Suprapubic skin (tissue), 4 donors: ENCODE results near the gene PLAU. TPM values are rescaled to one million over a fixed set of nuclear protein-coding genes. Genes with fewer than 3 reads are reported as not detected.
"Not testable (repeated sequence)": the region's sequence is repeated elsewhere in the genome, so short reads cannot be mapped to it uniquely, and the experiment has no call there.

Experiments
- DNase-seq, 2 donors: peaks; one replicate each; pipeline ENCODE4 v3.0.0-alpha.2; 2019; ENCODE audit warnings: low spot score in 2 of 2
- H3K27ac ChIP-seq: fragments of 200-600 bp; sonication (generic); one replicate; pipeline ENCODE4 v1.5.1; 2019
- H3K27me3 ChIP-seq: fragments of 200-600 bp; sonication (generic); one replicate; pipeline ENCODE4 v1.5.1; 2019
- H3K36me3 ChIP-seq: fragments of 200-600 bp; sonication (generic); one replicate; pipeline ENCODE4 v1.5.1; 2019
- H3K4me1 ChIP-seq: fragments of 200-600 bp; sonication (generic); one replicate; pipeline ENCODE4 v1.5.1; 2019
- H3K4me3 ChIP-seq: fragments of 200-600 bp; sonication (generic); one replicate; pipeline ENCODE4 v1.5.1; 2019; ENCODE audit warnings: mild to moderate bottlenecking
- H3K9me3 ChIP-seq: fragments of 200-600 bp; sonication (generic); one replicate; pipeline ENCODE4 v1.5.1; 2019
- CTCF ChIP-seq, 2 donors: fragments of 200-600 bp in 1 of 2; fragments of 450-650 bp in 1 of 2; sonication (generic) in 1 of 2; IDR thresholded peaks; one replicate each; pipeline ENCODE4 v1.5.1; 2016 to 2019; ENCODE audit warnings: antibody characterized with exemption in 2 of 2, mild to moderate bottlenecking in 1 of 2, moderate library complexity in 1 of 2
- EP300 ChIP-seq: sonication (generic); formaldehyde crosslinking; IDR thresholded peaks from one replicate; pipeline ENCODE4 v1.6.1; 2017; ENCODE audit warnings: antibody characterized with exemption
- POLR2A ChIP-seq, 2 donors: fragments of 450-650 bp; IDR thresholded peaks; one replicate each; pipeline ENCODE4 v1.6.1; 2017; ENCODE audit warnings: antibody characterized with exemption in 2 of 2, mild to moderate bottlenecking in 2 of 2, moderate library complexity in 2 of 2
- POLR2AphosphoS5 ChIP-seq, 3 donors: sonication (generic); formaldehyde crosslinking; IDR thresholded peaks; one replicate each; pipeline ENCODE4 v1.6.1; 2017; ENCODE audit warnings: antibody characterized with exemption in 3 of 3
- WGBS: methylation state at CpG from one replicate; pipeline ENCODE4 v1.1.5; 2018; 5-methylcytosine and 5-hydroxymethylcytosine counted together
- total RNA-seq, 4 donors: library from RNA; depleted of rRNA; stranded (reverse); fragments of >200 nt; gene quantifications; one replicate each; pipeline ENCODE4 v1.1.0, GENCODE V29; 2016

PLAU gene
- total RNA-seq, 4 donors from 2014 or later, result 8.4 to 19.1 (median 10.8) TPM

GRCh38 chr10:73886085-73886529, 24.8 kb upstream of the PLAU start:
- peaks cover 40% of the 10 kb centered on the region for H3K4me1 ChIP-seq
- WGBS, result 6% methylated on average over 5 of the region's 5 CpGs

GRCh38 chr10:73886661-73887293, 24.2 kb upstream of the PLAU start:
- no peak overlapping the region for H3K4me3 ChIP-seq
- no peaks in the 10 kb centered on the region for H3K27me3 ChIP-seq
- no peaks in the 10 kb centered on the region for H3K36me3 ChIP-seq
- H3K27ac ChIP-seq, result peak overlapping the region; percentile 92
- peaks cover 47% of the 10 kb centered on the region for H3K4me1 ChIP-seq
- 9% methylated on average over 4 of the region's 4 CpGs for WGBS
- TF ChIP-seq POLR2AphosphoS5 (IDR thresholded peaks at IDR 0.05) (no peak), CTCF (IDR thresholded peaks at IDR 0.05) (peak in 1 of 2 donors; percentile 2)
- DNase-seq, result no peak
- no peaks in the 10 kb centered on the region for H3K9me3 ChIP-seq

More at GRCh38 chr10:73886085-73886529, 24.8 kb upstream of the PLAU start:
- DNase-seq, result peak in 1 of 2 donors; percentile 81
- Histone ChIP-seq H3K27ac (peak overlapping the region; percentile 92), H3K27me3 (no peaks in the 10 kb centered on the region), H3K9me3 (no peaks in the 10 kb centered on the region), H3K36me3 (no peaks in the 10 kb centered on the region), H3K4me3 (no peak overlapping the region)
- TF ChIP-seq EP300 (no peak), CTCF (IDR thresholded peaks at IDR 0.05) (peak; percentile 76 to 88)

- WGBS, result 12% methylated on average over 12 of the region's 12 CpGs
- TF ChIP-seq EP300, result no peak
- TF ChIP-seq CTCF (IDR thresholded peaks at IDR 0.05), result no peak
- no peak for TF ChIP-seq POLR2A (IDR thresholded peaks at IDR 0.05)
- TF ChIP-seq POLR2AphosphoS5 (IDR thresholded peaks at IDR 0.05), result peak in 2 of 3 donors; percentile 16 to 25
- Histone ChIP-seq H3K36me3 (no peaks in the 10 kb centered on the region), H3K4me1 (peaks cover 52% of the 10 kb centered on the region), H3K9me3 (no peaks in the 10 kb centered on the region), H3K27ac (peak overlapping the region; percentile 92), H3K4me3 (peak overlapping the region; percentile 20), H3K27me3 (no peaks in the 10 kb centered on the region)
- DNase-seq, result peak; percentile 84 to 89
Observed at GRCh38 chr10:73887294-73888039, 23.5 kb upstream of the PLAU start.

- H3K27ac ChIP-seq, result peak overlapping the region; percentile 92
- no peaks in the 10 kb centered on the region for H3K9me3 ChIP-seq
- WGBS, result 47% methylated on average over 5 of the region's 5 CpGs
- TF ChIP-seq POLR2A (IDR thresholded peaks at IDR 0.05) (no peak), POLR2AphosphoS5 (IDR thresholded peaks at IDR 0.05) (peak in 1 of 3 donors; percentile 17)
- H3K4me3 ChIP-seq, result no peak overlapping the region
- peaks cover 61% of the 10 kb centered on the region for H3K4me1 ChIP-seq
- no peak for DNase-seq
- H3K27me3 ChIP-seq, result no peaks in the 10 kb centered on the region
- no peaks in the 10 kb centered on the region for H3K36me3 ChIP-seq
Observed at GRCh38 chr10:73888514-73888913, 22.4 kb upstream of the PLAU start.

- H3K36me3 ChIP-seq, result no peaks in the 10 kb centered on the region
- DNase-seq, result peak in 1 of 2 donors; percentile 85
- TF ChIP-seq POLR2AphosphoS5 (IDR thresholded peaks at IDR 0.05) (peak in 2 of 3 donors; percentile 42 to 73), EP300 (no peak), CTCF (IDR thresholded peaks at IDR 0.05) (no peak), POLR2A (IDR thresholded peaks at IDR 0.05) (no peak)
- H3K27me3 ChIP-seq, result no peaks in the 10 kb centered on the region
- H3K9me3 ChIP-seq, result no peaks in the 10 kb centered on the region
- H3K4me1 ChIP-seq, result peaks cover 64% of the 10 kb centered on the region
- peak overlapping the region; percentile 92 for H3K27ac ChIP-seq
- no peak overlapping the region for H3K4me3 ChIP-seq
- 17% methylated on average over 5 of the region's 7 CpGs for WGBS
Observed at GRCh38 chr10:73889014-73889413, 21.9 kb upstream of the PLAU start.

- not testable (repeated sequence) for DNase-seq, H3K27me3 ChIP-seq, H3K36me3 ChIP-seq, H3K9me3 ChIP-seq, H3K4me3 ChIP-seq
- Histone ChIP-seq H3K4me1 (peaks cover 68% of the 10 kb centered on the region), H3K27ac (peak overlapping the region; percentile 92)
- 51% methylated on average over 3 of the region's 3 CpGs for WGBS
Observed at GRCh38 chr10:73889416-73889815, 21.5 kb upstream of the PLAU start.
